Neuronal stem cell (in vitro differentiated cells): ENCODE measurements around the gene IDI1.

Source experiments
- DNase-seq: peaks from one replicate; pipeline ENCODE4 v3.0.0-alpha.2; 2013; ENCODE audit warnings: low spot score
- H2AFZ ChIP-seq: one replicate; pipeline ENCODE4 v1.6.1; 2013; ENCODE audit warnings: mild to moderate bottlenecking, low read length, inconsistent platforms
- H2AK5ac ChIP-seq: 2 replicates; pipeline ENCODE4 v1.6.1; 2013; ENCODE audit warnings: low read depth, mild to moderate bottlenecking, inconsistent platforms, low read length, moderate library complexity, mixed read lengths
- H2BK120ac ChIP-seq: 2 replicates; pipeline ENCODE4 v1.6.1; 2013; ENCODE audit warnings: low read depth, mild to moderate bottlenecking, inconsistent platforms, low read length, moderate library complexity, mixed read lengths
- H2BK12ac ChIP-seq: one replicate; pipeline ENCODE4 v1.6.1; 2013; ENCODE audit warnings: low read length, inconsistent platforms
- H2BK15ac ChIP-seq: 2 replicates; pipeline ENCODE4 v1.6.1; 2013; ENCODE audit warnings: mild to moderate bottlenecking, low read length, inconsistent platforms, mixed read lengths
- H2BK5ac ChIP-seq: one replicate; pipeline ENCODE4 v1.6.1; 2013; ENCODE audit warnings: inconsistent platforms, mild to moderate bottlenecking, low read length, moderate library complexity
- H3K14ac ChIP-seq: one replicate; pipeline ENCODE4 v1.6.1; 2013; ENCODE audit warnings: low read length, inconsistent platforms
- H3K18ac ChIP-seq: 2 replicates; pipeline ENCODE4 v1.6.1; 2013; ENCODE audit warnings: low read length, inconsistent platforms
- H3K23ac ChIP-seq: 2 replicates; pipeline ENCODE4 v1.6.1; 2013; ENCODE audit warnings: low read depth, mild to moderate bottlenecking, mixed read lengths, low read length, inconsistent platforms; ENCODE audit not compliant: poor library complexity
- H3K27ac ChIP-seq: replicated peaks from 3 replicates; pipeline ENCODE4 v1.5.1; 2013; ENCODE audit warnings: low read length, inconsistent platforms
- H3K27me3 ChIP-seq, 3 experiments: 2 replicates each; pipeline ENCODE4 v1.6.1; 2013; ENCODE audit warnings: low read length in 3 of 3, mild to moderate bottlenecking in 2 of 3, inconsistent platforms in 1 of 3, low read depth in 1 of 3, mixed read lengths in 1 of 3, moderate library complexity in 1 of 3; ENCODE audit not compliant: control insufficient read depth in 3 of 3, insufficient read depth in 3 of 3
- H3K36me3 ChIP-seq, 2 donors: replicated peaks in 1 of 2; 2 replicates each; pipeline ENCODE4 v1.6.1; 2013; ENCODE audit warnings: low read length in 2 of 2; ENCODE audit not compliant: control insufficient read depth in 2 of 2, insufficient read depth in 2 of 2
- H3K4ac ChIP-seq: 2 replicates; pipeline ENCODE4 v1.6.1; 2013; ENCODE audit warnings: inconsistent platforms, mild to moderate bottlenecking, low read length, moderate library complexity
- H3K4me1 ChIP-seq, 2 donors: 1 replicate in 1 of 2; 2 replicates in 1 of 2; pipeline ENCODE4 v1.6.1; 2013; ENCODE audit warnings: low read length in 2 of 2, low read depth in 1 of 2; ENCODE audit not compliant: control insufficient read depth in 2 of 2, insufficient read depth in 1 of 2
- H3K4me2 ChIP-seq: one replicate; pipeline ENCODE4 v1.6.1; 2013; ENCODE audit warnings: mild to moderate bottlenecking, low read length, inconsistent platforms; ENCODE audit not compliant: insufficient read depth, poor library complexity, severe bottlenecking
- H3K4me3 ChIP-seq, 2 donors: 2 replicates each; pipeline ENCODE4 v1.5.1; 2013; ENCODE audit warnings: low read length in 2 of 2, mild to moderate bottlenecking in 2 of 2, inconsistent platforms in 1 of 2, moderate library complexity in 1 of 2
- H3K79me1 ChIP-seq: one replicate; pipeline ENCODE4 v1.6.1; 2013; ENCODE audit warnings: low read depth, mild to moderate bottlenecking, inconsistent platforms, low read length, moderate library complexity
- H3K9ac ChIP-seq: one replicate; pipeline ENCODE4 v1.6.1; 2013; ENCODE audit warnings: mild to moderate bottlenecking, low read depth, low read length, inconsistent platforms; ENCODE audit not compliant: poor library complexity
- H3K9me3 ChIP-seq, 2 donors: replicated peaks in 1 of 2; 2 replicates each; pipeline versions ENCODE3 to v1.6.1; 2013; ENCODE audit warnings: low read length in 2 of 2, mild to moderate bottlenecking in 2 of 2, inconsistent platforms in 1 of 2, low read depth in 1 of 2, mixed read lengths in 1 of 2, moderate library complexity in 1 of 2; ENCODE audit not compliant: control insufficient read depth in 2 of 2, insufficient read depth in 1 of 2
- H4K8ac ChIP-seq: one replicate; pipeline ENCODE4 v1.6.1; 2013; ENCODE audit warnings: low read depth, mild to moderate bottlenecking, inconsistent platforms, low read length, moderate library complexity
- H4K91ac ChIP-seq: one replicate; pipeline ENCODE4 v1.6.1; 2013; ENCODE audit warnings: low read length, low read depth, mild to moderate bottlenecking, inconsistent platforms; ENCODE audit not compliant: poor library complexity
- WGBS, 2 donors: extraction: QIAGEN DNeasy Blood & Tissue Kit; methylation state at CpG; one replicate each; pipeline ENCODE4 v1.1.7; 2013; ENCODE audit warnings: missing lambda C conversion rate in 2 of 2, mixed read lengths in 1 of 2; ENCODE audit not compliant: insufficient read length in 2 of 2, insufficient replicate concordance in 1 of 2; ENCODE audit errors: extremely low coverage in 2 of 2; 5-methylcytosine and 5-hydroxymethylcytosine counted together

Gene IDI1

GRCh38 chr10:1056326-1057105 lies 7.6 kb upstream of the IDI1 start, which contains the start of gene WDR37:
TSS of gene WDR37 (plus strand) at chr10:1056385. CDS start at chr10:1072156, 15,771 bp downstream.
- H3K4me1 ChIP-seq, result peaks cover 3 to 13% of the 10 kb centered on the region in 2 donors
- WGBS, 2 donors, result no CpG with 5 or more reads among the region's 87 CpGs
- H2AK5ac ChIP-seq, result peak within 1 kb of the TSS; percentile 85
- no peak within 1 kb of the TSS for H3K4ac ChIP-seq
- no peak within 1 kb of the TSS for H4K91ac ChIP-seq
- peak within 1 kb of the TSS; percentile 99 for H3K9ac ChIP-seq
- H2BK120ac ChIP-seq, result peak within 1 kb of the TSS; percentile 64
- DNase-seq, result peak; percentile 83
- peaks cover 16% of the 10 kb centered on the region for H3K79me1 ChIP-seq
- peak within 1 kb of the TSS; percentile 90 for H3K14ac ChIP-seq
- peak within 1 kb of the TSS; percentile 70 for H3K23ac ChIP-seq
- H2BK15ac ChIP-seq, result no peak within 1 kb of the TSS
- H2BK12ac ChIP-seq, result peak within 1 kb of the TSS; percentile 60
- peak within 1 kb of the TSS; percentile 95 for H3K18ac ChIP-seq
- H2AFZ ChIP-seq, result peak within 1 kb of the TSS; percentile 89
- peaks cover 2 to 39% of the 10 kb centered on the region in 2 donors for H3K36me3 ChIP-seq
- peak within 1 kb of the TSS; percentile 94 to 99 for H3K4me3 ChIP-seq
- no peaks in the 10 kb centered on the region for H3K27me3 ChIP-seq
- H4K8ac ChIP-seq, result no peak within 1 kb of the TSS
- H3K27ac ChIP-seq, result peak within 1 kb of the TSS; percentile 80
- H2BK5ac ChIP-seq, result peak within 1 kb of the TSS; percentile 75
- peak within 1 kb of the TSS; percentile 87 for H3K4me2 ChIP-seq
- peaks cover 0 to 4% of the 10 kb centered on the region in 2 donors for H3K9me3 ChIP-seq

GRCh38 chr10:1054684-1055083 lies 5.8 kb upstream of the IDI1 start:
- Histone ChIP-seq H3K27me3 (no peaks in the 10 kb centered on the region), H3K4ac (no peak overlapping the region), H3K79me1 (peaks cover 14% of the 10 kb centered on the region), H3K18ac (no peak overlapping the region), H3K4me3 (peak overlapping the region in 1 of 2 donors; percentile 94), H2AK5ac (no peak overlapping the region), H3K23ac (no peak overlapping the region), H3K4me2 (no peak overlapping the region), H4K8ac (no peak overlapping the region), H2BK15ac (no peak overlapping the region), H4K91ac (no peak overlapping the region), H2BK5ac (no peak overlapping the region), H2BK120ac (no peak overlapping the region), H3K27ac (no peak overlapping the region), H2BK12ac (no peak overlapping the region), H3K9ac (no peak overlapping the region), H3K14ac (no peak overlapping the region), H2AFZ (no peak overlapping the region), H3K36me3 (peaks cover 0 to 51% of the 10 kb centered on the region in 2 donors), H3K4me1 (peaks cover 6 to 23% of the 10 kb centered on the region in 2 donors), H3K9me3 (peaks cover 0 to 4% of the 10 kb centered on the region in 2 donors)
- WGBS, 2 donors, result no CpG with 5 or more reads among the region's 6 CpGs
- DNase-seq, result no peak

GRCh38 chr10:1050554-1050953 lies 1.6 kb upstream of the IDI1 start:
- peaks cover 3 to 71% of the 10 kb centered on the region in 2 donors for H3K36me3 ChIP-seq
- H2BK120ac ChIP-seq, result no peak overlapping the region
- peak overlapping the region; percentile 49 for H3K4me2 ChIP-seq
- no peak overlapping the region for H2BK15ac ChIP-seq
- H3K9me3 ChIP-seq, result peaks cover 1 to 4% of the 10 kb centered on the region in 2 donors
- H3K4me1 ChIP-seq, result peaks cover 9 to 20% of the 10 kb centered on the region in 2 donors
- H3K4ac ChIP-seq, result no peak overlapping the region
- no peak overlapping the region for H3K27ac ChIP-seq
- H3K23ac ChIP-seq, result no peak overlapping the region
- no peak overlapping the region for H4K91ac ChIP-seq
- no peak overlapping the region for H2BK5ac ChIP-seq
- H2AK5ac ChIP-seq, result no peak overlapping the region
- H3K27me3 ChIP-seq, result no peaks in the 10 kb centered on the region
- H2BK12ac ChIP-seq, result no peak overlapping the region
- H3K4me3 ChIP-seq, result peak overlapping the region; percentile 48 to 83
- H3K79me1 ChIP-seq, result peaks cover 5% of the 10 kb centered on the region
- no peak for DNase-seq
- no peak overlapping the region for H4K8ac ChIP-seq
- no peak overlapping the region for H3K14ac ChIP-seq
- no peak overlapping the region for H3K9ac ChIP-seq
- no peak overlapping the region for H3K18ac ChIP-seq
- WGBS, 2 donors, result no CpG with 5 or more reads among the region's 4 CpGs
- H2AFZ ChIP-seq, result no peak overlapping the region

DNA sequence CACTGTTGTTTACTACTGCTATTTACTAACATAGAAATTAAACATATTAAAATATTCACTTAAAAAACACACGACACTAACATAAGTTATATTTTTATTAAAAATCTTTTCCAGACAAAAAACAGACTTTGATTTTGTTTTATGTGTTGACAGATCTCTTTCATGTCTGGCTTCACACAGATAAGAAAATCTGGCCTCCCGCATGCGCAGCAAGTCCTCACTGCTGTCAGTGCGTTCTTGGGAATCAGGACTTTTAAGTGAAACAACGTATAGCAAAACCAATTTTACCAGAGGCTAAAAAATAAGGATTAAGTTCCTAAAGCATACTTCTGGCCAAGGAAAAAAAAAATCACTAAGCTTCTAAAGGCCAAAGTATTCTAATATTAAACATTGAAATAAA lies 1.2 kb upstream of the IDI1 start:
- no peaks in the 10 kb centered on the region for H3K27me3 ChIP-seq
- no peak overlapping the region for H3K4ac ChIP-seq
- no peak overlapping the region for H2BK12ac ChIP-seq
- H3K4me1 ChIP-seq, result peaks cover 10 to 18% of the 10 kb centered on the region in 2 donors
- no peak overlapping the region for H2AFZ ChIP-seq
- no peak overlapping the region for H3K9ac ChIP-seq
- peaks cover 5 to 72% of the 10 kb centered on the region in 2 donors for H3K36me3 ChIP-seq
- H4K91ac ChIP-seq, result no peak overlapping the region
- H2AK5ac ChIP-seq, result no peak overlapping the region
- H2BK5ac ChIP-seq, result no peak overlapping the region
- H3K23ac ChIP-seq, result no peak overlapping the region
- H3K79me1 ChIP-seq, result peaks cover 5% of the 10 kb centered on the region
- H2BK120ac ChIP-seq, result no peak overlapping the region
- peak overlapping the region; percentile 83 to 100 for H3K4me3 ChIP-seq
- no peak overlapping the region for H4K8ac ChIP-seq
- no peak overlapping the region for H3K18ac ChIP-seq
- no peak overlapping the region for H3K14ac ChIP-seq
- peak overlapping the region; percentile 52 for H3K4me2 ChIP-seq
- peak overlapping the region; percentile 100 for H3K27ac ChIP-seq
- no peak overlapping the region for H2BK15ac ChIP-seq
- H3K9me3 ChIP-seq, result peaks cover 1 to 4% of the 10 kb centered on the region in 2 donors
- WGBS, 2 donors, result 100% methylated on average over 1 of the region's 5 CpGs; no CpG with 5 or more reads in 1 of the 2 donors
- no peak for DNase-seq
